AG10803 (cell line): ENCODE data around the gene S100A3.

Source experiments
- DNase-seq: peaks from one replicate; pipeline ENCODE4 v3.0.0; 2010; ENCODE audit warnings: low read depth
- H3K4me3 ChIP-seq: 2 replicates; pipeline ENCODE4 v1.5.1; 2011; ENCODE audit warnings: mild to moderate bottlenecking, low read length, control low read depth
- CTCF ChIP-seq: conservative IDR thresholded peaks from 2 replicates; pipeline ENCODE4 v1.5.1; 2011; ENCODE audit warnings: mild to moderate bottlenecking, low read length, control low read depth, inconsistent platforms

S100A3 gene

GRCh38 chr1:153552335-153552734 lies 3.3 kb upstream of the S100A3 start:
- no peak overlapping the region for H3K4me3 ChIP-seq
- no peak for DNase-seq
- no peak for TF ChIP-seq CTCF

DNA sequence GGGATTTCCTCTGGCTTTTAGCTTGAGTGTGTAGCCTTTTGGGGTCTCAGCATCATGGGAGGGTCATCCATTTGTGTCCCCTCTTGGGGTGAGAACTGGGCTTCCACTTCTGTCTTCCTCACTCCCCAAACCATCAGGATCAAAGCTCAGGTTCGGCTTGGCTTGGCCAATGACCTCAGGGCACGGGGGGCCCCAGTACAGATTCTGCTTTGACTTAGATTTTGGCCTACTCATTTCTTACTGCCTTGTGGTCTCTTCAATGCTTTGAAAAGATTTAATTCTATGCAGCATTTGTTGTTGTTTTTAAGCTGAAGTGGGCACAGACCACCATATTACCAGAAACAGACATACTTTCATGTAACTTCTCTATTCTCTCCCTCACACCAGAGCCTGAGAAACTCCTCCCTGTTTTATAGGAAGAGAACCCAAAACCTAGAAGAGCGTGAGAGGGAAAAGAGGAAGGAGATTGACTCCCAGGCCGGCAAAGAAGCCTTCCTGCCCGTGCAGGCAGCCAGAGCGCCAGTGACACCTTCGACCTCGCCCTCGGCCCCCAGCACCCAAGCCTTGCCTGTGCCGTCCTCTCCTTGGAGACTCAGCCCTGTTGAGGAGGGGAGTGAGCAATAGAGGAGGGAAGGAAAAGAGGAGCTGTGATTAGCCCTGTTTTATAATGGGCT lies 1.9 kb upstream of the S100A3 start:
- TF ChIP-seq CTCF: no peak
- H3K4me3 ChIP-seq: no peak overlapping the region
- no peak for DNase-seq

DNA sequence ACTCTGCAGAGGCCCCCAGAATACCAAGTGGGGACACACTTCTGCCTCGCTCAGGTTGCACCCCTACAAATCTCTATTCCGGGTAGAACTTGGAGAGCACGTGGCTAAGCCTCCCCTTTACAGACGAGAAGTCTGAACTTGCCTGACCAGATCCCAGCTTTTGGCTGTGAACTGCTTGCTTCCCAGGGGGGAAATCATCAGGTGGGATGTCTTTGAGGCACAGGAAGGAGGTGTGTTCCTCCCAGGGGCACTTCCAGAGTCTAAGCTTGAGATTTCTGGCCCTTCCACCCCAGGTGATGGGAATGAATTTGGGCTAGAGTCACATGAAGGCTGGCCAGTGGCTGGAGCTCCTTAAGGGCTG lies 1.3 kb upstream of the S100A3 start:
- DNase-seq: no peak
- no peak for TF ChIP-seq CTCF
- no peak overlapping the region for H3K4me3 ChIP-seq

- TF ChIP-seq CTCF: no peak
Observed at GRCh38 chr1:153549741-153550397, 811 bp upstream of the S100A3 start.

GRCh38 chr1:153547560-153548551 lies 1.2 kb downstream of the S100A3 start:
- no peak for DNase-seq
- no peak for TF ChIP-seq CTCF
- H3K4me3 ChIP-seq: peak overlapping the region; percentile 92

More at GRCh38 chr1:153549741-153550397, 811 bp upstream of the S100A3 start:
- no peak overlapping the region; the same call in 1 of the 2 replicates for H3K4me3 ChIP-seq
- no peak for DNase-seq

- no peak for TF ChIP-seq CTCF
- DNase-seq: peak; percentile 64
- peak overlapping the region; percentile 92 for H3K4me3 ChIP-seq
Observed at GRCh38 chr1:153546796-153547559, 2.1 kb downstream of the S100A3 start.
